SU-DHL-6 (cell line): Measurements from ENCODE around the gene ATE1.

Source experiments
- EZH2phosphoT487 ChIP-seq: fragments of 200-600 bp; sonication (generic), shearing (Covaris generic); conservative IDR thresholded peaks from 2 replicates; pipeline ENCODE4 v1.6.1; 2018; ENCODE audit warnings: mild to moderate bottlenecking, antibody characterized with exemption, low read length, moderate library complexity, mixed read lengths
- TF ChIP-seq, protein P1 (sequence below): fragments of 200-600 bp; sonication (generic); IDR thresholded peaks from one replicate; pipeline ENCODE4 v1.5.1; 2017; ENCODE audit warnings: antibody characterized with exemption, mild to moderate bottlenecking, low read length, moderate library complexity; ENCODE audit not compliant: insufficient read depth, poor library complexity, severe bottlenecking

DNA sequence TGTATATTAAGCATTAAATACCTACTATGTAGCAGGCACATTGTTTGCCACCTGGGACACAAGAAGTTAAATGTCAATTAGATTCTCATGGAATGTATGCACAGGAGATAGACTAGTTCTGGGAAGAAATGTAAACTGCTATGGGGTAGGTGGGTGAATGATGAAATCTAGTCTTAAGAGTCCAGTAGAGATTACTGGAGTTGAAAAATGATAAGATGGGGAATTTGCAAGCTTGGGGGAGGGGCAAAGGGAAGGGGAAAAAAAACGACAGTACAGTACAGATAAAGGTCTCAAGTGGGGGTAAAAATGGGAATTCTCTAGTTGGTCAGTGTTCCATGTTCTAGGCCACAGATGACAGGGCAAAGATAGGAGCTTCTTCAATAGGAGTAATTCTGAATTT lies 94.4 kb downstream of the ATE1 start:
- TF ChIP-seq, protein P1, sequence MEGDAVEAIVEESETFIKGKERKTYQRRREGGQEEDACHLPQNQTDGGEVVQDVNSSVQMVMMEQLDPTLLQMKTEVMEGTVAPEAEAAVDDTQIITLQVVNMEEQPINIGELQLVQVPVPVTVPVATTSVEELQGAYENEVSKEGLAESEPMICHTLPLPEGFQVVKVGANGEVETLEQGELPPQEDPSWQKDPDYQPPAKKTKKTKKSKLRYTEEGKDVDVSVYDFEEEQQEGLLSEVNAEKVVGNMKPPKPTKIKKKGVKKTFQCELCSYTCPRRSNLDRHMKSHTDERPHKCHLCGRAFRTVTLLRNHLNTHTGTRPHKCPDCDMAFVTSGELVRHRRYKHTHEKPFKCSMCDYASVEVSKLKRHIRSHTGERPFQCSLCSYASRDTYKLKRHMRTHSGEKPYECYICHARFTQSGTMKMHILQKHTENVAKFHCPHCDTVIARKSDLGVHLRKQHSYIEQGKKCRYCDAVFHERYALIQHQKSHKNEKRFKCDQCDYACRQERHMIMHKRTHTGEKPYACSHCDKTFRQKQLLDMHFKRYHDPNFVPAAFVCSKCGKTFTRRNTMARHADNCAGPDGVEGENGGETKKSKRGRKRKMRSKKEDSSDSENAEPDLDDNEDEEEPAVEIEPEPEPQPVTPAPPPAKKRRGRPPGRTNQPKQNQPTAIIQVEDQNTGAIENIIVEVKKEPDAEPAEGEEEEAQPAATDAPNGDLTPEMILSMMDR, result no peak
- no peak for TF ChIP-seq EZH2phosphoT487
